NT2/D1 (cell line): ENCODE data around the gene BICD2.
A peak's percentile ranks its signal among the peaks of the same experiment; 100 is the strongest.
"Not testable (repeated sequence)": the region's sequence is repeated elsewhere in the genome, so short reads cannot be mapped to it uniquely, and the experiment has no call there.

Experiments used
- DNase-seq: peaks from one replicate; pipeline ENCODE4 v3.0.0-alpha.2; 2011; ENCODE audit warnings: low read depth, low spot score
- H3K27me3 ChIP-seq: 2 replicates; pipeline ENCODE4 v1.6.0; 2011; ENCODE audit warnings: mild to moderate bottlenecking; ENCODE audit not compliant: insufficient read length, insufficient read depth
- H3K36me3 ChIP-seq: 2 replicates; pipeline ENCODE4 v1.6.1; 2011; ENCODE audit warnings: mild to moderate bottlenecking, low read length, mixed read lengths; ENCODE audit not compliant: insufficient read depth, insufficient read length
- H3K4me1 ChIP-seq: 2 replicates; pipeline ENCODE4 v1.5.1; 2011; ENCODE audit not compliant: insufficient read depth, insufficient read length
- H3K4me3 ChIP-seq: 2 replicates; pipeline ENCODE4 v1.5.1; 2011; ENCODE audit warnings: low read depth; ENCODE audit not compliant: insufficient read length
- H3K9ac ChIP-seq: 2 replicates; pipeline ENCODE4 v1.6.0; 2011; ENCODE audit warnings: low read depth; ENCODE audit not compliant: insufficient read length
- H3K9me3 ChIP-seq: 2 replicates; pipeline ENCODE4 v1.5.1; 2011; ENCODE audit warnings: mild to moderate bottlenecking, low read length; ENCODE audit not compliant: insufficient read depth
- SUZ12 ChIP-seq: IDR thresholded peaks from 2 replicates; pipeline ENCODE4 v1.6.1; 2011; ENCODE audit not compliant: insufficient read length, insufficient read depth; ENCODE audit errors: extremely low read depth
- YY1 ChIP-seq: IDR thresholded peaks from 2 replicates; pipeline ENCODE4 v1.6.1; 2011; ENCODE audit not compliant: insufficient read length, insufficient read depth
- ZNF274 ChIP-seq: IDR thresholded peaks from 2 replicates; pipeline ENCODE4 v1.6.1; 2011; ENCODE audit warnings: mild to moderate bottlenecking, low read depth, low read length

BICD2 gene

GRCh38 chr9:92798358-92798757 is 33.7 kb upstream of the BICD2 start:
- no peak for DNase-seq
- TF ChIP-seq ZNF274, result no peak
- TF ChIP-seq YY1, result no peak
- TF ChIP-seq SUZ12, result no peak
- no peaks in the 10 kb centered on the region for H3K36me3 ChIP-seq
- H3K4me1 ChIP-seq, result peaks cover 5% of the 10 kb centered on the region
- H3K9ac ChIP-seq, result no peak overlapping the region
- H3K9me3 ChIP-seq, result no peaks in the 10 kb centered on the region
- no peak overlapping the region for H3K4me3 ChIP-seq
- no peaks in the 10 kb centered on the region for H3K27me3 ChIP-seq

- H3K4me3 ChIP-seq, H3K36me3 ChIP-seq, H3K9me3 ChIP-seq, H3K4me1 ChIP-seq, DNase-seq, H3K27me3 ChIP-seq, H3K9ac ChIP-seq: not testable (repeated sequence)
Measured at GRCh38 chr9:92796337-92796804, 31.7 kb upstream of the BICD2 start.

- Histone ChIP-seq H3K4me3 (no peak overlapping the region), H3K9me3 (no peaks in the 10 kb centered on the region), H3K27me3 (no peaks in the 10 kb centered on the region), H3K4me1 (peaks cover 5% of the 10 kb centered on the region), H3K36me3 (no peaks in the 10 kb centered on the region), H3K9ac (no peak overlapping the region)
- no peak for TF ChIP-seq ZNF274
- TF ChIP-seq SUZ12, result no peak
- no peak for TF ChIP-seq YY1
- no peak for DNase-seq
Measured at GRCh38 chr9:92795598-92796336, 31.1 kb upstream of the BICD2 start.

- Histone ChIP-seq H3K9ac (no peak overlapping the region), H3K36me3 (no peaks in the 10 kb centered on the region), H3K27me3 (no peaks in the 10 kb centered on the region), H3K9me3 (no peaks in the 10 kb centered on the region), H3K4me3 (no peak overlapping the region), H3K4me1 (peaks cover 5% of the 10 kb centered on the region)
- DNase-seq, result no peak
- TF ChIP-seq YY1 (no peak), SUZ12 (no peak), ZNF274 (no peak)
Measured at GRCh38 chr9:92795000-92795399, 30.4 kb upstream of the BICD2 start.

GRCh38 chr9:92794426-92794825 is 29.8 kb upstream of the BICD2 start:
- H3K9me3 ChIP-seq, result no peaks in the 10 kb centered on the region
- H3K4me3 ChIP-seq, result no peak overlapping the region
- H3K27me3 ChIP-seq, result no peaks in the 10 kb centered on the region
- no peak for TF ChIP-seq SUZ12
- TF ChIP-seq ZNF274, result no peak
- no peak for TF ChIP-seq YY1
- H3K9ac ChIP-seq, result no peak overlapping the region
- H3K4me1 ChIP-seq, result peaks cover 5% of the 10 kb centered on the region
- no peak for DNase-seq
- no peaks in the 10 kb centered on the region for H3K36me3 ChIP-seq

GRCh38 chr9:92790542-92791527 is 26.2 kb upstream of the BICD2 start:
- peak; percentile 68 for DNase-seq
- TF ChIP-seq ZNF274, result no peak
- TF ChIP-seq SUZ12, result no peak
- no peak for TF ChIP-seq YY1
- no peaks in the 10 kb centered on the region for H3K9me3 ChIP-seq
- H3K36me3 ChIP-seq, result no peaks in the 10 kb centered on the region
- no peak overlapping the region for H3K9ac ChIP-seq
- no peaks in the 10 kb centered on the region for H3K27me3 ChIP-seq
- no peaks in the 10 kb centered on the region for H3K4me1 ChIP-seq
- H3K4me3 ChIP-seq, result no peak overlapping the region

- TF ChIP-seq ZNF274, result no peak
- no peak for TF ChIP-seq YY1
- no peak for TF ChIP-seq SUZ12
- H3K9me3 ChIP-seq, result peaks cover 7% of the 10 kb centered on the region; the same call in 1 of the 2 replicates
- H3K4me1 ChIP-seq, result no peaks in the 10 kb centered on the region
- H3K27me3 ChIP-seq, result no peaks in the 10 kb centered on the region
- no peak overlapping the region for H3K9ac ChIP-seq
- H3K4me3 ChIP-seq, result no peak overlapping the region
- DNase-seq, result no peak
- H3K36me3 ChIP-seq, result no peaks in the 10 kb centered on the region
Measured at GRCh38 chr9:92786298-92786697, 21.7 kb upstream of the BICD2 start.
